CD1c-positive myeloid dendritic cell (primary cell): ENCODE data around the gene MBNL1.
"Not testable (repeated sequence)": the region's sequence is repeated elsewhere in the genome, so short reads cannot be mapped to it uniquely, and the experiment has no call there.

Experiments used
- DNase-seq: peaks from one replicate; pipeline ENCODE4 v3.0.0-alpha.2; 2016; ENCODE audit errors: extremely low spot score

The MBNL1 gene

GRCh38 chr3:152348436-152349177, 79.9 kb downstream of the MBNL1 start:
- peak; percentile 30 for DNase-seq

- DNase-seq, result peak; percentile 54
Observed at GRCh38 chr3:152349392-152349791, 80.7 kb downstream of the MBNL1 start.

- DNase-seq, result peak; percentile 22
Observed at GRCh38 chr3:152350139-152350538, 81.4 kb downstream of the MBNL1 start.

GRCh38 chr3:152350776-152351175, 82.0 kb downstream of the MBNL1 start:
- no peak for DNase-seq

- no peak for DNase-seq
Observed at GRCh38 chr3:152352554-152352953, 83.8 kb downstream of the MBNL1 start.

- no peak for DNase-seq
Observed at GRCh38 chr3:152353578-152353977, 84.8 kb downstream of the MBNL1 start.

GRCh38 chr3:152355744-152356665, 87.3 kb downstream of the MBNL1 start:
- DNase-seq, result no peak

- no peak for DNase-seq
Observed at GRCh38 chr3:152356870-152357276, 88.1 kb downstream of the MBNL1 start.

GRCh38 chr3:152357587-152357986, 88.9 kb downstream of the MBNL1 start:
- no peak for DNase-seq

- no peak for DNase-seq
Observed at GRCh38 chr3:152359385-152360248, 90.9 kb downstream of the MBNL1 start.

- no peak for DNase-seq
Observed at GRCh38 chr3:152360302-152360701, 91.6 kb downstream of the MBNL1 start.

GRCh38 chr3:152360966-152361365, 92.2 kb downstream of the MBNL1 start:
- no peak for DNase-seq

- DNase-seq, result no peak
Observed at GRCh38 chr3:152362086-152362485, 93.4 kb downstream of the MBNL1 start.

- no peak for DNase-seq
Observed at GRCh38 chr3:152364237-152364636, 95.5 kb downstream of the MBNL1 start.

- no peak for DNase-seq
Observed at GRCh38 chr3:152365126-152365525, 96.4 kb downstream of the MBNL1 start.

- no peak for DNase-seq
Observed at GRCh38 chr3:152365766-152366593, 97.3 kb downstream of the MBNL1 start.

GRCh38 chr3:152367192-152367591, 98.5 kb downstream of the MBNL1 start:
- DNase-seq, result not testable (repeated sequence)

- DNase-seq, result not testable (repeated sequence)
Observed at GRCh38 chr3:152372633-152373032, 103.9 kb downstream of the MBNL1 start.

- DNase-seq, result no peak
Observed at GRCh38 chr3:152373379-152373778, 104.7 kb downstream of the MBNL1 start.

GRCh38 chr3:152374262-152374990, 105.7 kb downstream of the MBNL1 start:
- DNase-seq, result no peak
